Measurements from ENCODE around the gene MSI2.

DNA sequence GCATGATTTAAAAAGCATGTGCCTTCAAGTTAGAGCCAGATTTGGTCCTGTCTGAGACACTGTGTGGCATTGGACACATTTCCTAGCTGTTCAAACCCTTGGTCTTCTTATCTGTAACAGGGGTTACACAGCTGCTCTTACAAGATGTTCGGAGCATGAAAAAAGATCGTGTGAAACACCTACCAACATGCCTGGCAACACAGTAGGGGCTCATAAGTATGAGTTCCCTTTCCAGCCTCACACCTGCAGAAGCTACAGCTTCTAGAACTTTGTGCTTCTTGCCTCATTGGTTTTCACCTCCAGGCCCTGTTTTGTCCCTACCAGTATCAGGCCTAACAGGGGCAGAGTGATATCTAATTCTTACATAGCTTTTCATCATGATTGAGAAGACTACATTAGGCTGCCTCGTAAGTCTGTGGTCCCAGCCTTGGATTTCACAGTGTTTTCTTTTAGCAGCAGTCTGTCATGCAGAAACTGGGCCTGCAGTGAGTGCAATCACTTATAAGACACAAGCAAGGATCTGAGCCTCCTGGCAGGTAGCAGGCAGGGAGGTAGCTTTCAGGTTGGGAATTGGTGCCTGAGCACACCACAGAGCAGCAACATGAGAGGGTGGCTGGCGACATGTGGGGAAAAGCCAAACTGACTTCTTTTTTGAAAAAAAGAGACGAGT, 410.0 kb downstream of the MSI2 start:
- TF ChIP-seq, protein P1, sequence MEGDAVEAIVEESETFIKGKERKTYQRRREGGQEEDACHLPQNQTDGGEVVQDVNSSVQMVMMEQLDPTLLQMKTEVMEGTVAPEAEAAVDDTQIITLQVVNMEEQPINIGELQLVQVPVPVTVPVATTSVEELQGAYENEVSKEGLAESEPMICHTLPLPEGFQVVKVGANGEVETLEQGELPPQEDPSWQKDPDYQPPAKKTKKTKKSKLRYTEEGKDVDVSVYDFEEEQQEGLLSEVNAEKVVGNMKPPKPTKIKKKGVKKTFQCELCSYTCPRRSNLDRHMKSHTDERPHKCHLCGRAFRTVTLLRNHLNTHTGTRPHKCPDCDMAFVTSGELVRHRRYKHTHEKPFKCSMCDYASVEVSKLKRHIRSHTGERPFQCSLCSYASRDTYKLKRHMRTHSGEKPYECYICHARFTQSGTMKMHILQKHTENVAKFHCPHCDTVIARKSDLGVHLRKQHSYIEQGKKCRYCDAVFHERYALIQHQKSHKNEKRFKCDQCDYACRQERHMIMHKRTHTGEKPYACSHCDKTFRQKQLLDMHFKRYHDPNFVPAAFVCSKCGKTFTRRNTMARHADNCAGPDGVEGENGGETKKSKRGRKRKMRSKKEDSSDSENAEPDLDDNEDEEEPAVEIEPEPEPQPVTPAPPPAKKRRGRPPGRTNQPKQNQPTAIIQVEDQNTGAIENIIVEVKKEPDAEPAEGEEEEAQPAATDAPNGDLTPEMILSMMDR (IDR thresholded peaks at IDR 0.05): no peak
- no peak for TF ChIP-seq POLR2A (IDR thresholded peaks at IDR 0.05)
